Stimulated activated CD8-positive, alpha-beta memory T cell treated with anti-CD3 and anti-CD28 coated beads, Interleukin-15, amount 100 ng/mL, for 1 hour (primary cell): ENCODE measurements around the gene TMEM200B.
"Not testable (repeated sequence)": the region's sequence is repeated elsewhere in the genome, so short reads cannot be mapped to it uniquely, and the experiment has no call there.

Source experiments
- DNase-seq: peaks from one replicate; pipeline ENCODE4 v3.0.0-alpha.2; 2020; ENCODE audit warnings: low read depth

Gene TMEM200B

GRCh38 chr1:29123887-29124365 is at the start of gene TMEM200B:
Gene TMEM200B (minus strand): TSS chr1:29123903. CDS start chr1:29121828, 2,075 bp downstream.
- no peak for DNase-seq

GRCh38 chr1:29172415-29172939 is 48.8 kb upstream of the TMEM200B start:
- DNase-seq = no peak

GRCh38 chr1:29171521-29171920 is 47.8 kb upstream of the TMEM200B start:
- DNase-seq = no peak

- no peak for DNase-seq
Measured at GRCh38 chr1:29171089-29171488, 47.4 kb upstream of the TMEM200B start.

- DNase-seq = no peak
Measured at GRCh38 chr1:29169976-29170375, 46.3 kb upstream of the TMEM200B start.

GRCh38 chr1:29167904-29168303 is 44.2 kb upstream of the TMEM200B start:
- DNase-seq = no peak

GRCh38 chr1:29166291-29166878 is 42.7 kb upstream of the TMEM200B start:
- no peak for DNase-seq

GRCh38 chr1:29164588-29164987 is 40.9 kb upstream of the TMEM200B start:
- no peak for DNase-seq

- DNase-seq = no peak
Measured at GRCh38 chr1:29162476-29163138, 38.9 kb upstream of the TMEM200B start.

GRCh38 chr1:29162025-29162424 is 38.3 kb upstream of the TMEM200B start:
- DNase-seq = no peak

- DNase-seq = no peak
Measured at GRCh38 chr1:29159773-29160172, 36.1 kb upstream of the TMEM200B start.

GRCh38 chr1:29157269-29157601 is 33.5 kb upstream of the TMEM200B start:
- no peak for DNase-seq

- DNase-seq = no peak
Measured at GRCh38 chr1:29156543-29157268, 33.0 kb upstream of the TMEM200B start.

GRCh38 chr1:29152046-29152805 is 28.5 kb upstream of the TMEM200B start:
- no peak for DNase-seq

GRCh38 chr1:29150346-29150745 is 26.6 kb upstream of the TMEM200B start:
- not testable (repeated sequence) for DNase-seq

GRCh38 chr1:29148656-29149491 is 25.2 kb upstream of the TMEM200B start:
- no peak for DNase-seq

GRCh38 chr1:29145739-29146437 is 22.2 kb upstream of the TMEM200B start:
- no peak for DNase-seq

GRCh38 chr1:29144178-29144577 is 20.5 kb upstream of the TMEM200B start:
- DNase-seq = no peak

- no peak for DNase-seq
Measured at GRCh38 chr1:29142714-29143113, 19.0 kb upstream of the TMEM200B start.

GRCh38 chr1:29136391-29136915 is 12.8 kb upstream of the TMEM200B start:
- no peak for DNase-seq

- DNase-seq = no peak
Measured at GRCh38 chr1:29134695-29135028, 11.0 kb upstream of the TMEM200B start.
